Epithelial cell of esophagus (primary cell): ENCODE results near the gene PCNT.
A peak's percentile ranks its signal among the peaks of the same experiment; 100 is the strongest.

ENCODE experiments used
- DNase-seq: peaks from one replicate; pipeline ENCODE4 v3.0.0; 2010; ENCODE audit warnings: low read depth
- H3K4me3 ChIP-seq: 2 replicates; pipeline ENCODE4 v1.5.1; 2011; ENCODE audit warnings: mild to moderate bottlenecking, low read length, control low read depth
- CTCF ChIP-seq: IDR thresholded peaks from 2 replicates; pipeline ENCODE4 v1.5.1; 2011; ENCODE audit warnings: low read depth, mild to moderate bottlenecking, low read length, control low read depth, inconsistent platforms; ENCODE audit not compliant: insufficient read depth; ENCODE audit errors: missing control alignments

PCNT gene

GRCh38 chr21:46351476-46352163 lies 27.7 kb downstream of the PCNT start:
- peak; percentile 12 for DNase-seq
- TF ChIP-seq CTCF = no peak
- H3K4me3 ChIP-seq = no peak overlapping the region

GRCh38 chr21:46352164-46352515 lies 28.2 kb downstream of the PCNT start:
- no peak overlapping the region for H3K4me3 ChIP-seq
- TF ChIP-seq CTCF = no peak
- DNase-seq = no peak

- TF ChIP-seq CTCF = no peak
- H3K4me3 ChIP-seq = no peak overlapping the region
- DNase-seq = no peak
Observed at GRCh38 chr21:46352913-46353312, 29.0 kb downstream of the PCNT start.

GRCh38 chr21:46354046-46354445 lies 30.1 kb downstream of the PCNT start:
- no peak for DNase-seq
- no peak for TF ChIP-seq CTCF
- H3K4me3 ChIP-seq = no peak overlapping the region

GRCh38 chr21:46354518-46354917 lies 30.6 kb downstream of the PCNT start:
- H3K4me3 ChIP-seq = no peak overlapping the region
- TF ChIP-seq CTCF = no peak
- DNase-seq = no peak

GRCh38 chr21:46355161-46356004 lies 31.4 kb downstream of the PCNT start:
- H3K4me3 ChIP-seq = no peak overlapping the region
- no peak for DNase-seq
- TF ChIP-seq CTCF = no peak
